SK-N-SH (cell line): Measurements from ENCODE around the gene MAGEB10. TPM values are rescaled to one million over a fixed set of nuclear protein-coding genes. Genes with fewer than 3 reads are reported as not detected.
A peak's percentile ranks its signal among the peaks of the same experiment; 100 is the strongest.

Experiments used
- CTCF ChIA-PET: fragments of 300-600, 350-600 bp; formaldehyde crosslinking; extraction: SDS; loops from one replicate; lab custom pipeline; 2021; lab: Yijun Ruan, JAX
- POLR2A ChIA-PET: fragments of 350-600 bp; sonication (Branson Sonifier 250); formaldehyde crosslinking; extraction: SDS; loops from one replicate; lab custom pipeline; 2020; ENCODE audit warnings: antibody characterized with exemption, inconsistent platforms; lab: Yijun Ruan, JAX
- DNase-seq: peaks from one replicate; pipeline ENCODE4 v3.0.0; 2012
- H2AFZ ChIP-seq: fragments of 200-600 bp; sonication (generic); 2 replicates; pipeline ENCODE4 v1.8.1; 2016; ENCODE audit warnings: antibody characterized with exemption, mild to moderate bottlenecking, low read depth
- H3F3A ChIP-seq: fragments of 200-600 bp; sonication (generic); replicated peaks from 2 replicates; pipeline ENCODE3; 2016; ENCODE audit warnings: antibody characterized with exemption, mild to moderate bottlenecking; ENCODE audit not compliant: insufficient read depth
- H3K27ac ChIP-seq, 2 experiments: fragments of 200-500 bp in 1 of 2; fragments of 200-600 bp in 1 of 2; sonication (Bioruptor generic) in 1 of 2; sonication (generic), shearing (Covaris generic) in 1 of 2; 2 replicates each; pipeline versions ENCODE4 v1.5.1 to v1.6.1; 2014 to 2016; ENCODE audit warnings: low read depth in 2 of 2, inconsistent platforms in 1 of 2, low read length in 1 of 2, mild to moderate bottlenecking in 1 of 2, mixed read lengths in 1 of 2
- H3K27me3 ChIP-seq: fragments of 200-600 bp; sonication (generic), shearing (Covaris generic); 2 replicates; pipeline ENCODE4 v1.6.1; 2016; ENCODE audit warnings: mixed run types; ENCODE audit not compliant: insufficient read depth
- H3K36me3 ChIP-seq, 2 experiments: fragments of 200-500 bp in 1 of 2; fragments of 200-600 bp in 1 of 2; sonication (Bioruptor generic) in 1 of 2; sonication (generic) in 1 of 2; replicated peaks in 1 of 2; 2 replicates each; pipeline versions ENCODE3 to v1.5.1; 2014 to 2016; ENCODE audit warnings: low read length in 1 of 2, mild to moderate bottlenecking in 1 of 2; ENCODE audit not compliant: insufficient read depth in 2 of 2, control insufficient read depth in 1 of 2
- H3K4me1 ChIP-seq, 2 experiments: fragments of 200-500 bp in 1 of 2; fragments of 200-600 bp in 1 of 2; sonication (Bioruptor generic) in 1 of 2; sonication (generic), shearing (Covaris generic) in 1 of 2; 2 replicates each; pipeline versions ENCODE4 v1.5.1 to v1.6.1; 2014 to 2016; ENCODE audit warnings: low read depth in 1 of 2, low read length in 1 of 2, mixed run types in 1 of 2; ENCODE audit not compliant: insufficient read depth in 2 of 2, control insufficient read depth in 1 of 2
- H3K4me2 ChIP-seq: fragments of 200-600 bp; sonication (generic), shearing (Covaris generic); 2 replicates; pipeline ENCODE4 v1.6.1; 2017; ENCODE audit warnings: mixed run types
- H3K4me3 ChIP-seq, 2 experiments: fragments of 200-500 bp in 1 of 2; fragments of 200-600 bp in 1 of 2; sonication (Bioruptor generic) in 1 of 2; sonication (generic), shearing (Covaris generic) in 1 of 2; 2 replicates each; pipeline versions ENCODE4 v1.5.1 to v1.8.1; 2014 to 2016; ENCODE audit warnings: low read depth in 2 of 2, inconsistent platforms in 1 of 2, low read length in 1 of 2, mild to moderate bottlenecking in 1 of 2, mixed read lengths in 1 of 2, moderate library complexity in 1 of 2
- H3K79me2 ChIP-seq: fragments of 200-600 bp; sonication (generic); 2 replicates; pipeline ENCODE4 v1.8.1; 2017; ENCODE audit warnings: mild to moderate bottlenecking; ENCODE audit not compliant: insufficient read depth
- H3K9ac ChIP-seq: fragments of 200-600 bp; sonication (generic); 2 replicates; pipeline ENCODE4 v1.6.1; 2017; ENCODE audit warnings: mixed run types
- H3K9me2 ChIP-seq: fragments of 200-600 bp; sonication (generic); 2 replicates; pipeline ENCODE4 v1.6.1; 2017; ENCODE audit warnings: mixed run types
- H3K9me3 ChIP-seq: fragments of 200-600 bp; sonication (generic); 2 replicates; pipeline ENCODE4 v1.6.1; 2017; ENCODE audit warnings: mixed run types, mild to moderate bottlenecking, moderate library complexity
- H4K20me1 ChIP-seq: fragments of 200-600 bp; sonication (generic); 2 replicates; pipeline ENCODE4 v1.6.1; 2017; ENCODE audit warnings: mild to moderate bottlenecking, mixed run types; ENCODE audit not compliant: insufficient read depth
- FOXM1 ChIP-seq: IDR thresholded peaks from 2 replicates; pipeline ENCODE4 v1.4.0; 2012; ENCODE audit warnings: low read depth, mild to moderate bottlenecking
- GABPA ChIP-seq: IDR thresholded peaks from 2 replicates; pipeline ENCODE4 v1.4.0; 2012; ENCODE audit warnings: low read depth, mild to moderate bottlenecking
- JUND ChIP-seq: IDR thresholded peaks from 2 replicates; pipeline ENCODE4 v1.4.0; 2012
- MEF2A ChIP-seq: IDR thresholded peaks from 2 replicates; pipeline ENCODE4 v1.4.0; 2012; ENCODE audit warnings: low read depth, borderline replicate concordance
- MXI1 ChIP-seq: IDR thresholded peaks from 2 replicates; pipeline ENCODE4 v1.6.1; 2012; ENCODE audit warnings: mild to moderate bottlenecking, low read depth, low read length, improper control_type of control experiment
- NRF1 ChIP-seq: IDR thresholded peaks from 2 replicates; pipeline ENCODE4 v1.6.1; 2012; ENCODE audit warnings: low read depth, mild to moderate bottlenecking, low read length
- RXRA ChIP-seq: IDR thresholded peaks from 2 replicates; pipeline ENCODE4 v1.4.0; 2012; ENCODE audit warnings: low read depth, mild to moderate bottlenecking, borderline replicate concordance
- SIN3A ChIP-seq: IDR thresholded peaks from 2 replicates; pipeline ENCODE4 v1.6.1; 2012; ENCODE audit warnings: low read depth, mild to moderate bottlenecking, low read length, moderate library complexity, borderline replicate concordance
- TEAD4 ChIP-seq: IDR thresholded peaks from 2 replicates; pipeline ENCODE4 v1.4.0; 2012; ENCODE audit warnings: mild to moderate bottlenecking, borderline replicate concordance; ENCODE audit not compliant: insufficient read depth
- WGBS: methylation state at CpG from one replicate; pipeline ENCODE4 v1.1.6; 2017; ENCODE audit warnings: low lambda C conversion rate; 5-methylcytosine and 5-hydroxymethylcytosine counted together
- polyA plus RNA-seq, 3 experiments: library from polyadenylated mRNA; depleted of rRNA; stranded (reverse); fragments of >200 nt; gene quantifications; 2 replicates each; pipeline ENCODE4 v1.2.3, GENCODE V29; 2012
- TF ChIP-seq, protein P1 (sequence below): IDR thresholded peaks from 2 replicates; pipeline ENCODE4 v1.4.0; 2012; ENCODE audit warnings: low read depth, borderline replicate concordance
- TF ChIP-seq, protein P2 (sequence below): IDR thresholded peaks from 2 replicates; pipeline ENCODE4; 2012
- TF ChIP-seq, protein P3 (sequence below): IDR thresholded peaks from 2 replicates; pipeline ENCODE4 v1.4.0; 2012; ENCODE audit warnings: low read depth
- TF ChIP-seq, protein P4 (sequence below): IDR thresholded peaks from 2 replicates; pipeline ENCODE4 v1.6.1; 2012; ENCODE audit warnings: mild to moderate bottlenecking, low read depth, low read length, moderate library complexity

MAGEB10 gene, protein sequence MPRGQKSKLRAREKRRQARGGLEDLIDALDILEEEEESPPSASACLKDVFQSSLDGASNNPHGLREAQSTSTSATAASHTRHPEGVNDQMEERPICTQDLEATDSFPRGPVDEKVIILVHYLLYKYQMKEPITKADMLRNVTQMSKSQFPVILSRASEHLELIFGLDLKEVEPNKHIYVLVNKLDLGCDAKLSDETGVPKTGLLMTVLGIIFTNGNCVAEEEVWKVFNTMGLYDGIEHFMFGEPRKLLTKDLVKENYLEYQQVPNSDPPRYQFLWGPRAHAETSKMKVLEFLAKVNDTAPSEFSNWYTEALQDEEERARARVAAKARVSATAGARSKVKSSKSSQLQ
- polyA plus RNA-seq (2012; rRNA removed): not detected in 2 replicates
- not detected in 2 replicates for polyA plus RNA-seq (2012; cell fraction: cytosol; rRNA removed)
- not detected in 2 replicates for polyA plus RNA-seq (2012; cell fraction: nucleus; rRNA removed)

DNA sequence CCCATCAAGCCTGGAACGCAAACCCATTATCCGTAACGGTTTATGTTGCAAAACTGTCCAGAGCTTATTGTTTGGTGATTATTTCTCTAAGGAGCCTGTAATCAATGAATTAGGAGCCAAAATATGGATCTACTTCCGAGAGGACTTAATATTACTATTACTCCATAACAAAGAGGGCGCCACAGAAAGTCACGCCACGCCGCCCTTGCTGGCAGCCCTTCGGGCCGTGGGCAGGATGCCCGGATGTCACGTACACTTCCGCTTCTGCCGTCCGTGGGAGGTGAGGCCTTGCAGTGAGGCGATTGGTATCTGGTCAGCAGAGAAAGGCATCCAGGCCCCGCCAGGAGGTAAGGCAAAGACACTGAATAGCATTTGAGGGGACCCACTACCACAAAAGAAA, at the start of gene MAGEB10:
TSS of gene MAGEB10 (plus strand) at position 301 of the 400 bp plus-strand sequence. CDS start 13,317 bp downstream, outside the sequence.
- POLR2A ChIA-PET: no interaction called here
- no peak within 1 kb of the TSS for H3K4me3 ChIP-seq
- H3K27ac ChIP-seq: no peak within 1 kb of the TSS
- no peaks in the 10 kb centered on the region for H3K9me3 ChIP-seq
- H3K36me3 ChIP-seq: no peaks in the 10 kb centered on the region
- no peaks in the 10 kb centered on the region for H4K20me1 ChIP-seq
- TF ChIP-seq GABPA (no peak), JUND (no peak), TEAD4 (no peak), NRF1 (no peak)
- TF ChIP-seq, protein P1, sequence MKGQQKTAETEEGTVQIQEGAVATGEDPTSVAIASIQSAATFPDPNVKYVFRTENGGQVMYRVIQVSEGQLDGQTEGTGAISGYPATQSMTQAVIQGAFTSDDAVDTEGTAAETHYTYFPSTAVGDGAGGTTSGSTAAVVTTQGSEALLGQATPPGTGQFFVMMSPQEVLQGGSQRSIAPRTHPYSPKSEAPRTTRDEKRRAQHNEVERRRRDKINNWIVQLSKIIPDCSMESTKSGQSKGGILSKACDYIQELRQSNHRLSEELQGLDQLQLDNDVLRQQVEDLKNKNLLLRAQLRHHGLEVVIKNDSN: no peak
- TF ChIP-seq, protein P2, sequence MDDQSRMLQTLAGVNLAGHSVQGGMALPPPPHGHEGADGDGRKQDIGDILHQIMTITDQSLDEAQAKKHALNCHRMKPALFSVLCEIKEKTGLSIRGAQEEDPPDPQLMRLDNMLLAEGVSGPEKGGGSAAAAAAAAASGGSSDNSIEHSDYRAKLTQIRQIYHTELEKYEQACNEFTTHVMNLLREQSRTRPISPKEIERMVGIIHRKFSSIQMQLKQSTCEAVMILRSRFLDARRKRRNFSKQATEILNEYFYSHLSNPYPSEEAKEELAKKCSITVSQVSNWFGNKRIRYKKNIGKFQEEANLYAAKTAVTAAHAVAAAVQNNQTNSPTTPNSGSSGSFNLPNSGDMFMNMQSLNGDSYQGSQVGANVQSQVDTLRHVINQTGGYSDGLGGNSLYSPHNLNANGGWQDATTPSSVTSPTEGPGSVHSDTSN: no peak
- no peaks in the 10 kb centered on the region for H3K79me2 ChIP-seq
- CTCF ChIA-PET: no interaction called here
- H2AFZ ChIP-seq: no peak within 1 kb of the TSS
- no peak within 1 kb of the TSS for H3K9ac ChIP-seq
- 74% methylated on average over 10 of the region's 17 CpGs for WGBS
- H3K4me2 ChIP-seq: no peak within 1 kb of the TSS
- DNase-seq: no peak
- no peaks in the 10 kb centered on the region for H3K4me1 ChIP-seq
- H3K9me2 ChIP-seq: no peaks in the 10 kb centered on the region
- no peaks in the 10 kb centered on the region for H3K27me3 ChIP-seq
- no peaks in the 10 kb centered on the region for H3F3A ChIP-seq

DNA sequence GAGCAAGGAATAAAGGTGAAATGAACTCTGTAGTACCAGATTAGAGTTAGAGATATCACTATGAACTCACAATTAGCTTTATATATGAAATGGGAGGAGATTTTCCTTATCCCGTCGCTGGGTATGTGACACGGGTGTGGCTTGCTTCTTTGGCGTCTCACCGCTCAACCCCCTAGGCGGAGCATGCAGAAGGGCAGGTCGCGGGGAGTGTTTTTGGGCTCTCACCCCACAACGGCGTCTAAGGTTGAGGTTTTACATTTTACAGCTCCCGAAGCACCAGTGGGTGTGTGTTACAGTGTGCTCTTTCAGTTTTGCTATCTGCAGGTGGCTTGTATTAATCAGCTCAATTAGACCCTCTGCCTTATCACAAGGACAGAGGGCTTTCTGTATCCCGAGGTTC, 42.1 kb upstream of the MAGEB10 start:
- DNase-seq: no peak
- no peak for TF ChIP-seq MXI1
- TF ChIP-seq, protein P3, sequence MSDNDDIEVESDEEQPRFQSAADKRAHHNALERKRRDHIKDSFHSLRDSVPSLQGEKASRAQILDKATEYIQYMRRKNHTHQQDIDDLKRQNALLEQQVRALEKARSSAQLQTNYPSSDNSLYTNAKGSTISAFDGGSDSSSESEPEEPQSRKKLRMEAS: no peak
- no peak for TF ChIP-seq SIN3A
- TF ChIP-seq RXRA: no peak
- TF ChIP-seq, protein P1: no peak
- no peak for TF ChIP-seq FOXM1
- TF ChIP-seq, protein P4, sequence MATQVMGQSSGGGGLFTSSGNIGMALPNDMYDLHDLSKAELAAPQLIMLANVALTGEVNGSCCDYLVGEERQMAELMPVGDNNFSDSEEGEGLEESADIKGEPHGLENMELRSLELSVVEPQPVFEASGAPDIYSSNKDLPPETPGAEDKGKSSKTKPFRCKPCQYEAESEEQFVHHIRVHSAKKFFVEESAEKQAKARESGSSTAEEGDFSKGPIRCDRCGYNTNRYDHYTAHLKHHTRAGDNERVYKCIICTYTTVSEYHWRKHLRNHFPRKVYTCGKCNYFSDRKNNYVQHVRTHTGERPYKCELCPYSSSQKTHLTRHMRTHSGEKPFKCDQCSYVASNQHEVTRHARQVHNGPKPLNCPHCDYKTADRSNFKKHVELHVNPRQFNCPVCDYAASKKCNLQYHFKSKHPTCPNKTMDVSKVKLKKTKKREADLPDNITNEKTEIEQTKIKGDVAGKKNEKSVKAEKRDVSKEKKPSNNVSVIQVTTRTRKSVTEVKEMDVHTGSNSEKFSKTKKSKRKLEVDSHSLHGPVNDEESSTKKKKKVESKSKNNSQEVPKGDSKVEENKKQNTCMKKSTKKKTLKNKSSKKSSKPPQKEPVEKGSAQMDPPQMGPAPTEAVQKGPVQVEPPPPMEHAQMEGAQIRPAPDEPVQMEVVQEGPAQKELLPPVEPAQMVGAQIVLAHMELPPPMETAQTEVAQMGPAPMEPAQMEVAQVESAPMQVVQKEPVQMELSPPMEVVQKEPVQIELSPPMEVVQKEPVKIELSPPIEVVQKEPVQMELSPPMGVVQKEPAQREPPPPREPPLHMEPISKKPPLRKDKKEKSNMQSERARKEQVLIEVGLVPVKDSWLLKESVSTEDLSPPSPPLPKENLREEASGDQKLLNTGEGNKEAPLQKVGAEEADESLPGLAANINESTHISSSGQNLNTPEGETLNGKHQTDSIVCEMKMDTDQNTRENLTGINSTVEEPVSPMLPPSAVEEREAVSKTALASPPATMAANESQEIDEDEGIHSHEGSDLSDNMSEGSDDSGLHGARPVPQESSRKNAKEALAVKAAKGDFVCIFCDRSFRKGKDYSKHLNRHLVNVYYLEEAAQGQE: no peak
- no peak for TF ChIP-seq MEF2A
- no peak overlapping the region for H3K9ac ChIP-seq
- H3K36me3 ChIP-seq: no peaks in the 10 kb centered on the region
- no peak overlapping the region for H3K27ac ChIP-seq
- POLR2A ChIA-PET: no interaction called here
- CTCF ChIA-PET: no interaction called here
- H3K4me2 ChIP-seq: peak overlapping the region; percentile 50; the same call in 1 of the 2 replicates
- H3F3A ChIP-seq: peaks cover 4% of the 10 kb centered on the region
- 28% methylated on average over 8 of the region's 12 CpGs for WGBS
- H3K4me3 ChIP-seq: no peak overlapping the region; a peak in 1 of 4 replicates
- H3K9me3 ChIP-seq: no peaks in the 10 kb centered on the region
- H4K20me1 ChIP-seq: no peaks in the 10 kb centered on the region
- no peak overlapping the region for H2AFZ ChIP-seq
- H3K9me2 ChIP-seq: no peaks in the 10 kb centered on the region
- H3K27me3 ChIP-seq: no peaks in the 10 kb centered on the region
- no peaks in the 10 kb centered on the region for H3K4me1 ChIP-seq
- no peaks in the 10 kb centered on the region for H3K79me2 ChIP-seq
